AG08396 (cell line): ENCODE data around the gene CLEC4F.
"Not testable (repeated sequence)": the region's sequence is repeated elsewhere in the genome, so short reads cannot be mapped to it uniquely, and the experiment has no call there.

Experiments used
- DNase-seq: peaks from one replicate; pipeline ENCODE4 v3.0.0; 2012; ENCODE audit warnings: low spot score, mixed read lengths

CLEC4F gene

DNA sequence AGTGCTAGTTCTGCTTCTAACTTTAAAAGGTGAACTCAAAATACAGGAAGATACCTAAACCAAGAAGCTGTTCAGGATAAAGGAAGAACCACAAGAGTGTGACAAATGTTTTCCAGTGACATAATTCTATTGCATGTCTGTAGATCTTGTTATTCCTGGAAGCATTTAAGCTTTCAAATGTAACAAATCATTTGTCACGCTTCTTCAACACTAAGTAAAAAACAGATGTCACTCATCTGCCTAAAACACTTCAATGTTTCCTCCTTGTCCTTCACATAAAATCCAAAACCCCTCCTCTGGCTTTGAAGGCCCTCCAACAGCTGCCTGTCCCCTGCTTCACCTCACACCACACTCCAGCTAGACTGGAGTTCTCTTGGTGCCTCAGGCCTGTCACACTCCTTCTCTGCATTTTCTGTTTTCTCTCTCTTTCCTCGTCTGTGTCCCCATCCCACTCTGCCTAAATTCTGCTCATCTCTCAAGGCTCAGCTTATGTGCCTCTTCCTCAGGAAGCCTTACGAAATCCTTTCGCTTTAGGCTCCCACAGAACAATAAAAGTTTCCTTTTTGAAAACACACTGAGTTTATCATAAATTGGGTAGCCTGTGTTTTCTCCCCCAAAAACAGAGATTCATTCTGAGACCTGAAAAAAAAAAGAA, 6.4 kb upstream of the CLEC4F start:
- no peak for DNase-seq

DNA sequence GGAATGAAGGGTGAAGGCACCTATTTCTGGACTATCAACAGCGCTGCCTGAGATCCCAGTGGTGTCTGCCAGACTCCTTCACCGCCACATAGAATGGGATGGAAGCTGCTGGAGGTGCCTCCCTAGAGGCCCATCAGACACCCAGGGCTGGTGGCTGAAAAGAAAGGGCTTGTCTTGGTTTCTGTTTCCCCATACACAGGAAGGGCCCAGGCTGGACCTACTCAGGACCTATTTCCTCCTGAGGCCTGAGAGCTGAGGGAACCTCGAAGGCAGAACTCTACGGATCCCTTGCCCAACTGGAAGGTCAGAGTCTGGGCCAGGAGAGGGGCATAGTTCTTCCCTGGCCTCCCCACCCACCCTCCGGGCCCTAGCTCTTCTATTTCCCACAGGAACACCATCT, 2.9 kb upstream of the CLEC4F start:
- no peak for DNase-seq

DNA sequence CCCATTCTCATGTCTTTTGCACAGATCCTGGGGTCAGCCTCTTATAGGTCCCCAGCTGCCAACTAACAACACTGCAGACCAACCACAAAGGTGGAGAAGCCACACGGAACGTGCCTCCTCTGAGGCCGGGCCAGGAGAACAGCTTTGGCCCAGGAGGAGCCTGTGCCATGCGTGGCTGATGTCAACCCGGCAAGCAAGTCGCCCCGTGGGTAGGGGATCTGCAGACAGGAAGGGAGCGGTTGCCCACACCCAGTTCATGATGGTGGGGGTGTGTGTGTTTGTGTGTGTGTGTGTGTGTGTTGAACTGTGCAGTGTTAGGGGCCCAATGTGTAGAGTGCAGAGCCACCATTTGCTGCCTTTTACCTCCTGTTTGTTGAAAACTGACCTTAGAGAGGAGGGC, 2.4 kb upstream of the CLEC4F start:
- DNase-seq, result no peak

DNA sequence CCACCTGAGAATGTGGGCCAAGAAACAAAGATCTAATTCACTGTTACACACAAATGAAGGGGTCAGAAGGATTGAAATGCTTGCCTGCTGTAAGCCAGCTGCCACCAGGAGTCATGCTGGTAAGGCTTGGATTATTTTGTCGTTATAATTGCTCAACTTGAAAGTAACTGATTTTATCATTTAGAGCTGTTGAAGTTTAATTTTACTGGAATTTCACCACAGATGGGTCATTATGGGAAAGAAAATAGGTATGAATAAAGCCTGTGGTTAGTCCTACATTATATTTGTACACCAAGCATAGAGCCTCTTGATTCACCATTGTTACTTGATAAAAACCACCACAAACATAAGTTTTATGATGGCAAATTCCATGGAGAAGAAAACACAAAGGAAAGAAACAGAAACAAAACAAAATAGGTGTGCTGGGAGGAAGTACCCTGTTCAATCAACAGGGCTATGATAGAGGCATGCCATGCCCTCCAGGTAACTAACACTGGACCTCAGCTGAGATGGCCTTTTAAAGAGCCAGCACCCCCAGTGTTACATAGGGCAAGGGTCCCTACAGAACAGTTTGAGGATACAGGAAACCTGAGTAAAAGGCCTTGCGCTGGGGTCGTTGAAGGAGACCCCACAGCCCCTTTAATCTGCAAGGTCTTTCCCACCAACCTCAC, 3.0 kb downstream of the CLEC4F start:
- DNase-seq, result no peak

DNA sequence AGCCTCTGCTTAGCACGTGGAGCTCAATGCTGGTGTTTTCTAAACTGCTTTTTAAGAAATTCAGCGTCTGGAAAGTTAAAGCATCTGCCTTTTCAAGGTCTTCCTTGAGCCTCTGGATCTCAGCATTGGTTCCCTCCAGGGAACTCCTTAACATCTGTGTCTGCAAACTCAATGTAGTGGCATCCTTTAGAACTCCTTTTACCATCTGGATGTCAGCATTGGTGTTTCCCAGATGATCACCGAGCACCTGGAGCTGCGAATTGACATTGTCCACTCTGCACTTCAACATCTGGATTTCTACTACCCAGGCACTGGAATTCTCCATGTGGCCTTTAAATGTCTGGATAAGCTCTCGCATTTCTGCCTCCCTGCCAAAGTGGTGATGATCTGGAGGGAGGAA, 3.7 kb downstream of the CLEC4F start:
- no peak for DNase-seq

DNA sequence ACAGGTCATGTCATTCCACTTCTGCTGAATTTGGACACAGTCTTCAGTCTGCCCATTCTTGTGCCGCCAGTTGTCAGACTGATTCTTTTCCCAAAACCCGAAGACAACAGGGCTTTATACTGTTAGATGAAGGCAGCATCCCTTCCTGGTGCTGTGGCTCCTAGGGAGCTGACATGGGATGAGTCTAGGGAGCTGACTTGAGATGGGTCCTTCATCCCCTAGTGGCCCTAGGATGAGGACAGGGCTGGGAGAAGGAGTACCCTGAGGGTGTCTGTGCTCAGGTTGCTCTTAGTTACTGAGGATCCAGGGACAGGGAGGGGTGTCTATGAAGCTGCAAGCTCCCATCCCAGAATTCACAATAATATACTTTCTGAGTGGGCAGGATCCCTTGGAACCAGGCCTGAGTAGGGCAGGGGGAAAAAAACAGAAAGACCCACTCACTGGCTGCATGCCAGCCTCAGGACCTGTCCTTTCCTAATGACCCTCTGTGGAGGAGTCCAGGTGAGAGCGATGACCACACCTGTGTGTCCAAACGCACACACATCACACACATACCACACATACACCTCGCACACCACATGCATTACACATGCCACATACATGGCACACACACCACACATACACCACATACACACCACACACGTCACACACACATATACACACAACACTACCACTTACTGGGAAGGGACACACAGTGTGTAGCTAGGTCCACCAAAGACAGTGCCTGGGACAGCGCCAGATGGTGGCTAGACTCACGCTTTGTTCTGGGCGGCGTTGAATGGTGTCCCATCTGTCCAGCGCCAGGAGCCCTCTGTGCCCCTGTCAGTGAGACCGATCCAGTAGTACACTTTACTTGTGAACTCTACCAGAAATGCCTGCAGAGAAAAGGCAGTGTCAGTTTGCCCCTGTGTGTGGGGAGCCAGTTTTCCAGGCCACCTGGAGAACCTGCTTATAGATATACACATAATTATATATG, 11.1 kb downstream of the CLEC4F start:
- no peak for DNase-seq

DNA sequence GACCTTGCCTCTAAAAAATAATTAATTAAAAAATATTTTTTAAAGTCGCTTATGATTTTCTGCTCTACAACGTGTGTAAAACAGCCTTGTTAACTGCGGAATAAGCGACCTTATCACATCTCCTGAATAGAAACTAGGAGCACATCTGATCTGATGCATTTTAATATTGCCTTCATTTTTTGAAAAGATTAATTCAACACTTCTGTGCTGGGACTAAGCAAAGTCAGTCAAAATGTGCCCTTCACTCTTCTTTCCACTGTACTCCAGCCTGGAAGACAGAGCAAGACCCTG, 12.6 kb downstream of the CLEC4F start:
- DNase-seq, result no peak

DNA sequence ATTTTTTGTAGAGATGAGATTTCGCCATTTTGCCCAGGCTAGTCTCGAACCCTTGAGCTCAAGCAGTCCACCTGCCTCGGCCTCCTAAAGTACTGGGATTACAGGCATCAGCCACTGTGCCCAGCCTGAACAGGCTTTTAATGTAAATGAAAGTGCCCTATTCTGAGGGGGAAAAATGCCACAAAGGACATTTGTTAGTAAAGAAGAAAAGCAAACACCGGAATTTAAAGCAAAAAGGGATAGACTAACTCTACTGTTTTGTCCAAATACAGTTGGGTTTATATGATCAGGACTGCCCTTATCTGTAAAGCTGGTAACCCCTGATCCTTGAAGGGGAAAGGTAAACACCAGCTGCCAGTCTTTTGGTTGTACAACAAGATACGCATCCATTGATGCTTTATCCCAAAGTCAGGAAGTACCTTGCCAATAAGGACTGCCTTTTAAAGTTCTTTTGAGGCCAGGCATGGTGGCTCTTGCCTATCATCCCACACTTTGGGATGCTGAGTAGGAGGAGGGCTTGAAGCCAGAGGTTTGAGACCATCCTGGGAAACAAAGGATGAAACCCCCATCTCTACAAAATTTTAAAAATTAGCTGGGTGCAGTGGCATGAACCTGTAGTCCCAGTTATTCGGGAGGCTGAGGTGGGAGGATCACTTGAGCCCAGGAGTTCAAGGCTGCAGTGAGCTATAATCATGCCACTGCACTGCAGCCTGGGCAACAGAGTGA, 13.1 kb downstream of the CLEC4F start:
- no peak for DNase-seq

DNA sequence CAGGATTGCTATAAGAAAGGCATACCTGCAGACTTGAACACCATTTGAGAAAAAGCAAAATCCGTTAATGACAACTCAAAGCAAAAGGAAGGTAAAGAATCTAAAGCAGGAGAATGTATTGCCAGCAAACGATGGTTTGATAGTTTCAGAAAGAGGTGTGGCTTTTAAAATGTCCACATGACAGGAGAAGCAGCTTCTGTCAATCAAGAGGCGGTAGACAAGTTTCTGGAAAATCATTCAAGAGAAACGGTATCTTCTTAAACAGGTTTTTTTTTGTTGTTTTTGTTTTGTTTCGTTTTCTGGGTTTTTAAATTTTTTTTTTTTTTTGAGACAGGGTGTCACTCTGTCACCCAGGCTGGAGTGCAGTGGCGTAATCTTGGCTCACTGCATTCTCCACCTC, 13.8 kb downstream of the CLEC4F start:
- no peak for DNase-seq

DNA sequence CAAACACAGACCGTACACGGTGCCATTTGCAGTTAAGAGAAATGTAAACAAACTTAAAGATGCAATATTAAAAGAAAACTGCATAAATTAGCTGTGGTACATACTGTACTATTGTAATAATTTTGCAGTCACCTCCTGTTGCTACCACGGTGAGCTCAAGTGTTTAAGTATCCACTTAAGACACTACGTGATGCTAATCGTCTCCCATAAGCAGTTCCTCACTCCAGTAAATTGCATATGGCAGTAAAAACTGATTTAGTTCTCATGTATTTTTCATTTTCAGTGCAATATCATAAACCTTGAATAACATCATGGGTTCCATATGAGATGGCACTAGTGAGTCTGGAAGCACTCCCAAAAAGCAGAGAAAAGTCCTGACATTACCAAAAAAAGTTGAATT, 14.4 kb downstream of the CLEC4F start:
- no peak for DNase-seq

DNA sequence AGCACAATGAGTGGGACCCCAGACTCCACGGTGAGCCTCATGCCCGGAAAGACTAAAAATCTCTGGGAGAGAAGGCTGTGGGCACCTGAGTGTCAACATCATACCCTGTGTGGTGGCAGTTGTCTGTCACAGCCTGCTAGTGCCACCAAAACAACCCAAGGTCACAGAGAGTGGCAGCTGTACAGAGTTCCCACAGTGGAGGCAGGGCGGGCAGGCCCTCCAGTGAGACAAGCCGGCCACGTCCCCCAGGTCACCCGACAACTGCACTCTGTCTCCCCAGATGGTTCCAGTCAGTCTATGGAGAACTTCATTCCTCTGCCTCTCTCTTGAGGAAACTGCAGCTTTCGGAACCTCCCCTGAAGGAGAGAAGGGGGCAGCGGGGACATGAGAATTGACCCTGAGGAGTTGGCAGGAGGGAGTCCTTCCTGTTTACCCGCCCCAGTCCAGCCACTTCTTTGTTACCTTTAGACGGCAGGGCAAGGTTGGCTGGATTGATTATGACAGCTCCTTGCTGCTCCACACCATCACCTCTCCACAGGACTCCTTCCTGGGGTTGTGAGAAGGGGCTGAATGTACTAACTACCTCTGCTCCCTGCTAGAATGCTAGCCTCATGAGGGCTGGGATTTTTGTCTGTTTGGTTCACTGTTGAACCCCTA, 18.7 kb downstream of the CLEC4F start:
- DNase-seq, result no peak

DNA sequence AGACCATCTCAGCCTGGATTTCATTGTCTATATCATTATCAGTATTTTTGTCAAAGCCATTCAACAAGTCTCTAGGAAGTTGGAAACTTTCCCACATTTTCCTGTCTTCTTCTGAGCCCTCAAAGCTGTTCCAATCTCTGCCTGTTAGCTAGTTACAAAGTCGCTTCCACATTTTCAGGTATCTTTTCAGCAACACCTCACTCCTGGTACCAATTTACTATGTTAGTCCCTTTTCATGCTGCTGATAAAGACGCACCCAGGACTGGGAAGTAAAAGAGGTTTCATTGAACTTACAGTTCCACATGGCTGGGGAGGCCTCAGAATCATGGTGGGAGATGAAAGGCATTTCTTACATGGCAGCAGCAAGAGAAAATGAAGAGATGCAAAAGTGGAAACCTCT, 20.7 kb downstream of the CLEC4F start:
- DNase-seq, result no peak

DNA sequence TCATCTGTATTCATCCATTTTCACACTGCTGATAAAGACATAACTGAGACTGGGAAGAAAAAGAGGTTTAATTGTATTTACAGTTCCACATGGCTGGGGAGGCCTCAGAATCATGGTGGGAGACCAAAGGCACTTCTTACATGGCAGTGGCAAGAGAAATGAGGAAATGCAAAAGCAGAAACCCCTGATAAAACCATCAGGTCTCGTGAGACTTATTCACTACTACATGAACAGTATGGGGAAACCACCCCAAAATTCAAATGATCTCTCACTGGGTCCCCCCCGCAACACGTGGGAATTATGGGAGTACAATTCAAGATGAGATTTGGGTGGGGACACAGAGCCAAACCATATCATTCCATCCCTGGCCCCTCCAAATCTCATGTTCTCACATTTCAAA, 22.4 kb downstream of the CLEC4F start:
- DNase-seq, result not testable (repeated sequence)

DNA sequence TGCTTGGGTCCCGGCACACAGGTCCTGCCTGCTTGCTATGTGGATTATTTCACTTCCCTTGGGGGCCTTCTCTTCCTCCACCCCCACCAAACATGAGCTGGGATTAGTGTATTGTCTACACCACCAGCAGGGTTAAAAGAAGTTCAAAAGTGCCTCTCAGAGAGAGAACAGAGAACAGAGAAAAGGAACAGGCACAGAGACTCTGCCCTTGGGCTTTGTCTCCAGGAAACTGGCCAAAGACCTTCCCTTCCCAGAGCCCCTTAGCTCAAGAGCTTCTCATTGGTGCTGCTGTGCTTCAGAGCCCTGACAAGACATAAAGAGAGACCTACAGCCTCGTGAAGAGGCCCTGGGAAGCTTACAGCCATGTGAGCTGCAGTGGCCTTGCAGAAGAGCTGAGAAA, 22.9 kb downstream of the CLEC4F start:
- no peak for DNase-seq

DNA sequence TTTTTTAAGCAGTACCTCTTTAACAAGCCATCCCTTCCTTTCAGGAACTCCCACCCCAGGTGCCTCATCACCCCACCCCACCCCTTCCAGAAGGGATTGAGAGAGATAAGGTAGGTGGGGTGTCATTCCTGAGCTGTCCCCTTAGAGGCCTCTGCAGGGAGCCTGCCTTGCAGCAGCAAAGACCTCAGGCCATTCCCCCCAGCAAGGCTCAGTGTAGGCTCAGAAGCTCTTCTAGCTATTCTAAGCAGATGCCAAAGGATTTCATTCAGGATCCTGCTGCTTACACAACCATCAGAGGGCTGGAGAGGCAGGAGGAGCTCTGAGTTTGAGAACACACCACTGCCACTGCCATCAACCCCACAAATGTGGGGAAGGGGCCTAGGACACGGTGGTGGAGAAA, 24.1 kb downstream of the CLEC4F start:
- DNase-seq, result no peak

DNA sequence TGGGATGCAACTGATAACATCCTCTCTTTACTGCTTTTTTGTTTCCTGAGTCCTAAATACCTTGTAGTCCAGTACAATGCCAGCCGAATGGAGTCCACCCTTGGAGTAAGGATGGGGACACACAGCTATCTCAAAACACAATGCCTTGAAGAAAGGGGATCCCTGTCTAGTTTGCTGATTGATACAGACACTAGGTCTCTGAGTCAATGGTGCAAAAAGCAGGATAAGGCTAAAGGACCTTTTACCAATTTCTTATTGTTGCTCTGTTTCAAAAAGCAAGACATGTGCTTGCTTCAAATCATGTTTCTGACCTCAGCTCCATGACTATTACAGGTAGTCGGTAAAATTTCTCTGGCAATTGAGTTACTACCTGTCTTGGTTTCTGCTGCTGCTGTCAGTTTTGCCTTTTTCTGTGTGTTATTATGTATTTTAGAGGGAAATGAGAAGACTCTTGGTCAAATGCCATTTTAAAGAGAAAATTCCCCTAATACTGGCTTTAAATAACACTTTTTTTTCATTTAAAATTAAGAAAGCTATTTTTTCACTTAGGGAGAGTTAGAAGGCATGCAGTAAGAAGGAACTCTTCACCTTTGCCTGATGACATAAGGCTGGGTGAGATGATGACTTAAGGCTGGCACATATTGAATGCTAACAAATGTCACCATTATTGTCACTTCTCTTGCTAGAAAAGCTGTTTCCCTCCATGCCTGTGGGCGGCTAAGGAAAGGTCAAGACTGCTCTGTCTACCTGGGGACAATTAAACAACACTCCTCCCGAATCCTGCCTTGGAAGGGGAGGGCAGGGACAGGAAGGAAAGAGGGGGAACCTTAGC, 25.0 kb downstream of the CLEC4F start:
- DNase-seq, result no peak

DNA sequence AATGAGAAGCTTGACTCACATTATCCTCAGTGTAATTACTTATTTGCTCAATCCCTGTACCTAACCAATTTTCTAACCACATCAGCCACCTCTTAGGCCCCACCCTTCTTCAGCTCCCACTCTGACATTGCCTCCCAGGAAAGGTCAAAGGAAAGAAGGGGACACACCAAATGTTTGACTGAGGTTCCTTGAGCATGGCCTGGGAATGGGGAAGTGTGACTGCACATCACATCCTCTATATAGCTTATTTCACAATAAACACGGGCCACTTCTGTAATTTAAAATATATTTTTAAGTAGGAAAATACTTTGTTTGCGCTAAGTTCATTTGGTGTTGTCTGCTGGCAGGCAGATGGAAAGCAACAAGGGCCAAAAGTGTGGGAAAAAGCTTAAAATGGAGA, 26.9 kb downstream of the CLEC4F start:
- no peak for DNase-seq

DNA sequence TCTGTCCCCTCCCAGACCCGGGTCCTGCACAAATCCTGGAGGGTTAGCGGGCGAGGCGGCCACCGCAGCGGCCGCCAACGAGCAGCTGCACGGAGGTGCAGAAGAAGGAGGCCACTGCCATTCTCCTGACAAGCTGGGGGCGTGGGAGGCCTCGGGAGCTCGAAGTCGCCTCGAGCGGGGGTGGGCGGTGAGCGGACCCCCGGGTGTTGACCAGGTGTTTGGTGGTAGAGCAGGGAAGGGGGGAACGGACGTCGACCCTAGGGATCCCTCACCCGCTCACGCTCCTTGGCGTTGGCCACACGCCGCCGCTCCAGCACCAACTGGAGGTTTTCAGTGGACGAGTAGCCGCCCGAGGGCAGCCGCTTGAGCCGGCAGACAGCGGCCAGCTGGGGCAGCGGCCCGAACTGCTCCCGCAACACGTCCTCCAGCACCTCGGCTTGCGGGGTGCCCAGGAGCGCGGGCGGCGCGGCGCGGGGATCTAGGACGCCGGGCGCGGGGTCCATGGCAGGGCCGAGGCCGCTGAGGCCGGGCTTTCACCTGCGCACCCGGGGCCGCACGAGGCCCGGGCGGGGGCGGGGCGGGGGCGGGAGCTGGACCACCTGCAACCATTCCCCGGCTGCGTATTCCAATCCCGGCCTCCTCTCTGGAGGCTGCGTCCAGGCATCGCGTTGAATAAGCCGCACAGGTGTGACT, 30.1 kb downstream of the CLEC4F start, which contains the start of gene FIGLA:
TSS of gene FIGLA (minus strand) at position 508 of the 693 bp plus-strand sequence. CDS start at position 503, 5 bp downstream.
- no peak for DNase-seq

DNA sequence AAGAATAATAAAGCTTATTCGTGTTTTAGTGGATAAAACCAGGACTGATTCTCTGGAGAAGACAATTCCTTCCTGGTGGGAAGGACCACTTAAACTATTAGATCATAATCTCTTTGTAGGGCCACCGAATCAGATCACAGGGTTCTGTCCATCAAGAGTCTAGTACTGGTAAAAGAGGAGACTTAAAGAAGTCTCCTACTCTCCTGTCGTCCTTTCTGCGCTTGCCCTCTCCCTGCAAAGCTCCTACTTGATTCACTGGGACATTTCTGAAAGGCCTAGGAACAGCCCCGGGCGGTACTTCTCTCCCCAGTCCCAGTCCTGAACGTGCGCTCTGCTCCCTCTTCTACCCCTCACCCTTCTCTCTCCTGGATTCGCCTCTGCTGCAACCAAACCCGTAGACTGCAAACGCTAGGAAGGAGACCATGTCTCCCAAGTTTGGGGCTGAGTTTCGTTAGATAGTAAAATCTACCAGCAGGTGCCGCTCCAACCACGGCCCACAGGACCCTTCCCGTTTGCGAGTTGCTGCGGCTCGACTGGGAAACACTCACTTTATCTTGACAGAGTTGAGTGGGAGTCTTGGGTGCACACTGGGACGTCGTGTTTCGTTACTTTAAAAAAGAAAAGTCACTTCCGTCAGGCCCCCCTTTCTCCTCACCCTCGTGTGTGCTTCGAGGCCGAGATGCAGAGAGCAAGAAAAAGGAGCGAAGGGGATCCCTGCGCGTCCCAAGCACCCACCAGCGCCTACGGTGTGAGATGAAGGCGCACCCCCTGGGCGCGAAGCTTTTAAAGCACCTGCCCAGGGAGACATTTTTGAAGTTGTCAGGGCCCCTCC, 30.9 kb downstream of the CLEC4F start:
- peak; percentile 67 for DNase-seq
